OCI-M1 (cell line): ENCODE results near the gene PLD2.
A peak's percentile ranks its signal among the peaks of the same experiment; 100 is the strongest.
"Not testable (repeated sequence)": the region's sequence is repeated elsewhere in the genome, so short reads cannot be mapped to it uniquely, and the experiment has no call there.

Source experiments
- DNase-seq: peaks from one replicate; lab custom pipeline; 2025; lab: John Stamatoyannopoulos, UW

Gene PLD2

DNA sequence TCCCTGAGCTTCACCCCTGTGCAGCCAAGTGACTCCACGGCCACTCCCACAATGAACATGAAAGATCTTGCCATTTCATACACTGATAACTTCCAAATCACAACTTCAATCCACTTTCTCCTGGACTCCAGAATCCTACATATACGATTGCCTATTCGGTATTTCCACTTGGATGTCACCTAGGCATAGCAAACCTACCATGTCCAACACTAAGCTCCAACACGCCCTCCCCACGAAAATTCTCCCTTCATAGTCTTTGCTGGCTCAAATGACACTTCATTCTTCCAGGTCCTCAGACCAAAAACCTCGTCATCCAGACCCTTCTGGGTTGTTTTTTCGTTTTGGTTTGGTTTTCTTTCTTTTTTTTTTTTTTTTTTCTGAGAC lies 16.3 kb upstream of the PLD2 start:
- DNase-seq, result no peak

DNA sequence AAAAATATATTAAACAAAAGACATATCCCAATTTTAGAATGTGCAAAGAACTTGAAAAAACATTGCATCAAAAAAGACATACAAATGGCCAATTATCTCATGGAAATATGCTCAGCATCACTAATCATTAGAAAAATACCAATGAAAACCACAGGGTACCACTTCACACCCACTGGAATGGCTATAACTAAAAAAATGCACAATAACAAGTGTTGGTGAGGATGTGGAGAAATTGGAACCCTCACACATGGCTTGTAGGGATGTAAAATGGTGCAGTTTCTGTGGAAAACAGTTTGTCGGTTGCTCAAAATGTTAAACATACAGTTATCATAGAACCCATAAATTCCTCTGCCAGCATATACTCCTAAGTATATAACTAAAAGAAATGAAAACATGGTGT lies 11.8 kb upstream of the PLD2 start:
- no peak for DNase-seq

DNA sequence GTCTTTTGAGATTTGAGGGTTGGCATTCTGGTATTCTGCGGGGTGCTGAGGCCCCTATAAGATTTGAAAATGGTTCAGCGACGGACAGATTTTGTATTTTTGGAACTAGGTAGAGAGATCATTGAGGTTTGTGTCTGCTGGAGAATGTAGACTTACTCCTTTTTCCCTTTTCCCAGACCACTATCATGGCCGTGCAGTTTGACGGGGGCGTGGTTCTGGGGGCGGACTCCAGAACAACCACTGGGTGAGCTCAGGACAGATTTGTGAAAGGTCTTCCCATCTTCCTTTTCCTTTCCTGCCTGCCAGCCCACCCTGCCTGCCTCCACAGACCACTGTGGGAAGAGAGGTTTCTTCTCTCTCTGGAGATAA lies 10.4 kb upstream of the PLD2 start:
- peak; percentile 61 for DNase-seq

DNA sequence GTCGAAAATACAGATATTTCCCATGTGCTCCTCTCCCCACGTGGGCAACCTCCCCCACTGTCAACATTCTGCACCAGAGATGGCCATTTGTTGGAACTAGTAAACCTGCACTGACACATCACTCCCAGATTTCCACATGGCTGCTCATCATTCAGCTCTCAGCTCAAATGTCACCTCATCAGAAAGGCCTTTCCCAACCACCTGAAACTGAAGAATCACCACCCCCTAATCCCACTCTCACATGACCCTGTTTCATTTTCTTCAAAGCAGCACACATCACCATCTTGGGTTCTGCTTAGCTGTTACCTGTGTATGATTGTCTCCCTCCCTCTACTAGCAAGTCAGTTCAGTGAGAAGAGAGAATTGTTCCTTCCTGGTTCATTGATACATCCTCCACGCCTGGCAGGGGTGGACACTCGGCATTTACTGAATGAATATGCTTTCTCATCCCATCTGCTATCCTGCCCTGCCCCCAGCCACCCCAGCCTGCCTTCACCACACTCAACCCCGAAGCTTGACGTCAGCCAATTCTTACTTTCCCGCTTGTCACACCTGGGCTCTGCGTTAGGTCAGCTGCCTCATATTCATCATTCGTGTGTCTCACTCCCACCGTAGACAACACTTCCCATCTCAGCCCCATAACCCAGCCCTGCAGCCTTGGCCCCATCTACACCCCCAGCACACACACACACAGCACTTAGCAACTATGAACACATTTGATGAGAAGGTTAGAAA lies 6.3 kb upstream of the PLD2 start:
- no peak for DNase-seq

DNA sequence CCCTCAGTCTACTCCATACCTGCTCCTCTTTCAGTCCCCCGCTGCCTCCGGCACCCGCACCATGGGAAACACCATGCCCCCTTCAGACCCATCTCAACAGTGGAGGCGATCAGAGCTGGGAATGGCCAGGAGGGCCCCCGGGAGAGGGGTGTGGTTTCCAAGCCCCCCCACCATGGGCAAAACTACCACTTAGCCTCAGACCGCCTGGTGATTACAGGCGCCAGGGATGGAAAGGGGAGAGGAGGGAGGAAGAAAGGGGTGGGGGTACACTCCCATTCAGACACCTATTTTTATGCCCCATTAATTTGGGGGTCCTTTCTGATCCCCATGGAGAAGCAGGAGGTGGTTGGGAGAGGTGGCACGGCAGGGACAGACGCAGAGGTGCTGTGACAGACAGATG lies 4.7 kb upstream of the PLD2 start, which contains the start of gene C17orf114:
C17orf114 (minus strand) TSS at position 101 of the 400 bp plus-strand sequence.
- DNase-seq, result no peak

DNA sequence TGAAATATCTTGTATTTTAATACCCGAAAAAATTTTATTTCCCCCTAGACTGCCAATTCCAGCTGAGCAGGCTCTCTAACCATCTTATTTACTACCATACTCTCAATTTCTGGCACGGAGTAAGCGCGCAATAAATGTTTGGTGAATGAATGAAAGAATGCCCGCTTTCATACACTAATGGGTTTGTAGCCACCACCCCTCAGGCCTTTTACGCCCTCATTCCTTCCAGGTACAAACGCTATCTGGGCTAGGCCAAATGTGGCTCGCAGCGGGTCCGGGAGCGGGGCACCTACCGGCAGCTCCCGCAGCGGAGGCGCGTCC lies 536 bp upstream of the PLD2 start:
- DNase-seq, result peak; percentile 58

DNA sequence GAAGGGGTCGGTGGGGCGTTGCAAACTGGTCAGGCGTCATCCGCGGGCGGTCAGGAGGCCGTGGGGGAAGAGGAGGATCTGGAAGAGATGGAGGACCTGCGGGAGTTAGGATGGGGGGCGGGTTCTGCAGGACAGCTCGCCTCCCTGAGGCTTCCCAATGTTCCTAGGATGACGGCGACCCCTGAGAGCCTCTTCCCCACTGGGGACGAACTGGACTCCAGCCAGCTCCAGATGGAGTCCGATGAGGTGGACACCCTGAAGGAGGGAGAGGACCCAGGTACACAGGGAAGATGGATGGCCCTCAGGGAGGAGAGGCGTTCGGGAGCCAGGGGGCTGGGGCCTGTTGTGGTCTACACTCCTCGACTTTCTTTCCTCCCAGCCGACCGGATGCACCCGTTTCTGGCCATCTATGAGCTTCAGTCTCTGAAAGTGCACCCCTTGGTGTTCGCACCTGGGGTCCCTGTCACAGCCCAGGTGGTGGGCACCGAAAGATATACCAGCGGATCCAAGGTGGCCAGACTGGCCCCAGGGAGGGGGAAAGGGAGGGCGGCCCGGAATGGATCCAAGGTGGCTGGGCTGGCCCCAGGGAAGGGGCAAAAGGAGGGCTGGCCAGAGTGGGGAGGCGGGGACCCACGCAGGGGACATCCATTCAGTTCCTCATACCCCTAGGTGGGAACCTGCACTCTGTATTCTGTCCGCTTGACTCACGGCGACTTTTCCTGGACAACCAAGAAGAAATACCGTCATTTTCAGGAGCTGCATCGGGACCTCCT lies 839 bp downstream of the PLD2 start:
- no peak for DNase-seq

DNA sequence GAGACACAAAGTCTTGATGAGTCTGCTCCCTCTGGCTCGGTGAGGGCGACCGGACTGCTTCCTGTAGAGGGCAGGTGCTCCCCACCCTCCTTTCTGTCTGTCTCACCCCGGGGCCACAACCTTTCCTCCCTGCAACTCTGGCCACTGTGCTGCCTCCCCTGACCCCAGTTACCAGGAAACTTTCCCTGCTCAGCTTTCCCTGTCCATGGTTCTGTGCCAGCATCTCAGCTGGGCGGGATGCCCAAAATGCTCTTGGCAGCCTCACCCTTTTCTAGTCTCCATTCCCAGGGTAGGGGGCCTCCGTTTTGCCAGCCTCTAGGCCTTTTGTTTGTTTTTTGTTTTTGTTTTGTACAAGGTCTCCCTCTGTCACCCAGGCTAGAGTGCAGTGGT lies 1.4 kb downstream of the PLD2 start:
- no peak for DNase-seq

DNA sequence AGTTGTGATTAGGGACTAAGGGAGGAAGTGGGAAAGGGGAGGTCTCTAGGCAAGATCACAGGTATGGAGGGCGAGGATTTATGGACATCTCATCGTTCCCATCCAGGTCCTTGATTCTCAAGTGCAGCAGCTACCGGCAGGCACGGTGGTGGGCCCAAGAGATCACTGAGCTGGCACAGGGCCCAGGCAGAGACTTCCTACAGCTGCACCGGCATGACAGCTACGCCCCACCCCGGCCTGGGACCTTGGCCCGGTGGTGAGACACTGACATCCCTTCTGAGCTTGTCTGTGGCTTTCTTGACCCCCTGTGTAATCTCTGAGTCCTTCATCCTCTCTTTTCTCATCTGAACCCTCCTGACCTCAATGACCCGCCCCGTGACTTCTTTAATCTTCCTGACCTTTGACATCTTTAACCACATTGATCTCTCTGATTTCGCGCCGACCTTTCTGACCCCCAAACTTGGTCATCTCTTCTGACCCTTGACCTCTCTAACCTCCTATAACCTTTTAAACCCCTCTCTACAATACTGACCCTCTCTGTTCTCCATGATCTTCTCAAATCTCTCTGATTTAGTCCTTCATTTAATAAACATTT lies 3.8 kb downstream of the PLD2 start:
- peak; percentile 42 for DNase-seq

DNA sequence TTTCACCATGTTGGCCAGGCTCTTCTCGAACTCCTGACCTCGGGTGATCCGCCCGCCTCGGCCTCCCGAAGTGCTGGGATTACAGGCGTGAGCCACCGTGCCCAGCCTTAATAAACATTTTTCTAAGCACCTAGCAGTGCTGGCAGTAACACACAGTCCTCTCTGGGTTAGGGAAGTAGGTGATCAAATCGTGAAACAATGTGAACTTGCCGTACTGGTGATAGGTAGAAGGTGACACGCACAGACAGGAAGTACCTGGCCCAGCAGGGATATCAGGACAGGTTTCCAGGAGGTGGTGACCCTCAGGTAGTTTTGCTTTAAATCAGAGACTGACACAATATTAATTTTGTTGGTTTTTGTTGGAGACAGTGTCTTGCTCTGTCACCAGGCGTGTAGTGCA lies 4.5 kb downstream of the PLD2 start:
- no peak for DNase-seq

DNA sequence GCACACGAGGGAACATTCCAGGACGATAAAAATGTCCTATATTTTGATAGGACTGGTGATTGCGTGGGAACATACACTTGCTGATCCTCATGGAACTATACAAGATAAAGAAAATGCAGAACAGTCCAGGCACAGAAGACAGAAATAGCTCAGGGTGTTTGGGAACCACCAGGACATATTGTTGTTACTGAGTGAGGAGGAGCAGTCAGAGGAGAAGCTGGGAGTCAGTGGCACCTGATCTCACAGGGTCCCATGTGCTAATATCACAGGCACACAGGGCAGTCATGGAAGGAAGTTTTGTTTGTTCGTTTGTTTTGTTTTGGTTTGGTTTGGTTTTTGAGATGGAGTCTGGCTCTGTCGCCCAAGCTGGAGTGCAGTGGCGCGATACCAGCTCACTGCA lies 5.7 kb downstream of the PLD2 start:
- DNase-seq, result no peak

DNA sequence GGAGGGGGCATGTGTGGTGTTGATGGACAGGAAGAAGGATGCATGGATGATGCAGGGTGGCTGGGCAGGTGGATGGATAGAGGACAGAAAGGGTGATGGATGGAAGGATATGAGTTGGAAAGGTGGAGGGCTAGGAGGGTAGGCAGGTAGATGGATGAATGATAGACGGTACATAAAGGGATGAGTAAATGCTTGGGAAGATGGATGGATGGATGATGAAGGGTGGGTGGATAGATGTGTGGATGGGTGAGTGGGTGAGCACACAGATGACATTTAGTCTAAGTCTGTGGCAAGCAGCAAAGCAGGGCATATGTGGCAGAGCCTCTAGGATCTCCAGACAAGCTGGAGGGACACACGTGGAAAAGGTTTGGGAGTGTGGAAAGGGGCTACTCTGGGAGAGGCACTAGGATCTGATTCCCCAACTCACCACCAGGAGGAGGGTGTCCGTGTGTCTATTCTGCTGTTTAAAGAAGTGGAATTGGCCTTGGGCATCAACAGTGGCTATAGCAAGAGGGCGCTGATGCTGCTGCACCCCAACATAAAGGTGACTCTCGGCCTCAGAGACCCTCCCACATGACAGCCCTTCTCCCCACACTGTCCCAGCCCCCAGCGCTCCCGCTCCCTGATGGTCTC lies 8.2 kb downstream of the PLD2 start:
- DNase-seq, result peak; percentile 27

DNA sequence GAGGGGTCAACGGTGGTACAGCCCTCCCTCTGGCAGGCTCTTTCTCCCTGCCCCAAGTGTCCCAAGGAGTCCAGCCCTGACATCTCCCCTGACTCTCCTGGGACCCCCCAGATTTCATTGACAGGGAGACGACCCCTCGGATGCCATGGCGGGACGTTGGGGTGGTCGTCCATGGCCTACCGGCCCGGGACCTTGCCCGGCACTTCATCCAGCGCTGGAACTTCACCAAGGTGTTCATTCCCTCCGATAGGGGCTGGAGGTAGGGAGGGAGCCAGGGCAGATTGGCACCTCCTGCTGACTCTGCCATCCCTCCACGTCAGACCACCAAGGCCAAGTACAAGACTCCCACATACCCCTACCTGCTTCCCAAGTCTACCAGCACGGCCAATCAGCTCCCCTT lies 9.9 kb downstream of the PLD2 start:
- no peak for DNase-seq

DNA sequence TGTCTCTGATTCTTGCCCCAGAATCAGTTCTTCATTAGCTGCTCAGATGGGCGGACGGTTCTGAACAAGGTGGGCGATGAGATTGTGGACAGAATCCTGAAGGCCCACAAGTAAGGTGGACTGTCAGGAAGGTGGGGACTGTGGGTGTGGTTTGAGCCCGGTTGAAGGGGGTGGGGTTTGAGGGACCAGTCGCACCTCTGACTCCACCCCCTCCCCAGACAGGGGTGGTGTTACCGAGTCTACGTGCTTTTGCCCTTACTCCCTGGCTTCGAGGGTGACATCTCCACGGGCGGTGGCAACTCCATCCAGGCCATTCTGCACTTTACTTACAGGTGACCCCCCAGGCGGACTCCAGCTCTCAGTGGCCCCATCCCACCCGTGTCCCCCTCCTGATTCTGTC lies 11.3 kb downstream of the PLD2 start:
- DNase-seq, result no peak

DNA sequence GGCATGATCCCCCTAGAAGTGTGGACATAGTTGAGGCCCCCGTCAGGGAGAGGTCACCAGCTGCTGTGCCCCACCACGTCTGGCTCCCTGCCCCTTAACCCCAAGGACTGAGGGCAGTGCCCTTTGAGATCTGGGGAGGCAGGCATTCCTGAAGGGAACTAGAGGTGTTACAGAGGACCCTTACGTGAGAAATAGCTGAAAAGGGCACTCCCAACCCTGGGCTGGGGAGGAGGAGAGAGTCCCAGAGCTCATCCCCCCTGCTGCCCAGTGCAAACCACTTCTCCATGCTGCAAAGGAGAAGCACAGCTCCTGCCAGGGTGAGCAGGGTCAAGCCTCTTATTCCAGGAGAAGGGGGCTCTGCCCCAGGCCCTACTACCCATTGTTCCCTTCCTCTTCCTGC lies 15.9 kb downstream of the PLD2 start:
- DNase-seq, result no peak

DNA sequence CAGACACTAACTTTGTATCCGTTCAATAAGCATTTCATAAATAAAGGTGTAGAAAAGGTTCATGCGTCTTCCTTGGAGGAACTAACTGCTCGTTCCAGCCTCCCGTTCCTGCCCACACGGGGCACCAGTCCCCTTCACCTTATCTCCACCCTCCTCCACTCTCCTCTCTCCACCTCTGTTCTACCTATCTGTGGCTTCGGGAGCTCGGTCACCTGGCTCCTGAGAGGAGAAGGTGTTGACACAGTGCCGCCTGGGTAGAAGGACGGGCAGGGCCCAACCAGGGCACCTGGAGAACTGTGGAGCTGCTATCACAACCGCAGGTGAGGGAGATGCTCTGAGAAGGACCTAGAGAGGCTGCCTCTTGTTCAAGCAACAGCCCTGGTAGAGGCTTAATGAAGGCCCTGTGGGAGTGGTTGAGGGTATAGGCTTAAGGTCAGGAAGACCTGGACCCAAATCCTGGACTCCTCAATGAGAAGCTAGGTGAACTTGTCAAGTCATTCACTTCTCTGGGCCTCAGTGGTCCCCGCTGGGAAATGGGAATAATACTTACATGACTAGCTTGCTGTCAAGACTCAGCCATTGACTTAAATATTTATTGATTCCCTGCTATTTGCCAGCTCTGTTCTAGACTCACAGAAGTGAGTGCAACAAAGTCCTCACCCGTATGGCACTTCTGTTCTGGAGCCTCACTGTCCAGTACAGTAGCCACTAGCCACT lies 16.6 kb downstream of the PLD2 start:
- no peak for DNase-seq

DNA sequence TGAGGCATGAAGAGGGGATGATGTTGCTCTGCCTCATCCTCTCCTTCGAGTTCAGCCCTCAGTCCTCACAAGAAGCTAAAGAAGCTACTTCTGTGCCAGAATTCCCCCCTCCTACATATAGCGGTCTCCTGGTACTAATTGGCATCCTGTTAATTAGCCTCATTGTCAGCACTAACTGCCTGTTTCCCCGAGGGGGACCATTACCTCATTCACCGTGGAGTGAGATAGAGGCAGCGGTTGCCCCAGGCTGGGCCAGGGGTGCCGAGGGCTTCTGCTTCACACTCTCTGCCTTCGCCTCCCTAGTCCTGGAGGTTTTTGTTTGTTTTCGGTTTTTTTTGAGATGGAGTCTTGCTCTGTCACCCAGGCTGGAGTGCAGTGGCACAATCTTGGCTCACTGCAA lies 20.4 kb downstream of the PLD2 start:
- DNase-seq, result no peak

DNA sequence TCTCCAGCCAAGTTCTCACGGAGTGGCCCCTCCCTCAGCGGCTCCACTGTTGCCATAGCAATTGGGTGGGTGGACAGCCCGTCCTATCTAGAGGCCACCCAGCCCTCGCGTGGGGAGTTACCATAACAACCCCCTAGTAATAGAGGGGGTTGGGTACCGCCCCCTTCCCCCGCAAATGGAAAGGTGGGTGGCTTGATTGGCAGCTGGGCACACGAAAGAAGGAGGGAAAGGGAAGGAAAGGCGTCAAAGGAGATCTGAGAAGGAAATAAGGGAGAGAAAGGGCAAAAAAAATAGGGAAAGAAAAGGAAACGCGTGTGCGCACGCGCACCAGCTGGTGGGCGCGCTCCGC lies 25.9 kb downstream of the PLD2 start:
- not testable (repeated sequence) for DNase-seq

DNA sequence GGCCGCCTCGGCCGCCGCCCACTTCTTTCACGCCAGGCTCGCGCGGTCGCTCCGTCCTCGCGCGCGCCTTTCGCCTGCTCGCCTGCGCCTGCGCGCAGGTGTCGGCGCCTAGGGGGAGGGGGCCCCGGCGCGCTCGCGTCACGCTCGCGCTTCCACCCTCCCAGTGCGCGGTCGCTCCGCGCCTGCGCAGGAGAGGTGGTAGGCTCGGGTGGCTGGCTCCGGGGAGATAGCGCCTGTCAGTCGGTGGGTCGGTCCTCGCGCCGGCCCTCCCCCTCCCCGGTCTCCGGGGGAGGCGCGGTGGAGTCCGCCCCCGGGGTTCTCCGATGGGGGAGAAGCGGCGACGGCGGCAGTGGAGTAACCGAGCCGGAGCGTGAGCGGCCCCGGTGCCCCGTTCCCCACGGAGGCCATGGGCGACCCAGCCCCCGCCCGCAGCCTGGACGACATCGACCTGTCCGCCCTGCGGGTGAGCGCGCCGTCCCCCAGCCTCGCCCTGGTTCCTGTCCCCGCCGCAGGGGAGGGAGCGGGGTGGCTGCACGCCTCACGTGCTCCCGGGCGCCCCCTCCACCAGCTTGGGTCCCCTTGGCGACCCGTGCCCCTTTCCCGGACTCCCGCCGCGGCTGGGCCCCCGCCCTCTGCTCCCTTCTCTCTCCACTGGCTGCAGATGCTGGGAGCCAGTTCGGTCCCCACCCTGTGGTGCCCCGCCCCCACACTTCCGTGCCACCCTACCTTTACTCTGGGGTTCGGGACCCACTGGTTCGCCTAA lies 26.4 kb downstream of the PLD2 start, which contains the start of gene MINK1:
MINK1 (plus strand) TSS at position 163 of the 763 bp plus-strand sequence; CDS start at position 407, 244 bp downstream.
- peak; percentile 97 for DNase-seq

DNA sequence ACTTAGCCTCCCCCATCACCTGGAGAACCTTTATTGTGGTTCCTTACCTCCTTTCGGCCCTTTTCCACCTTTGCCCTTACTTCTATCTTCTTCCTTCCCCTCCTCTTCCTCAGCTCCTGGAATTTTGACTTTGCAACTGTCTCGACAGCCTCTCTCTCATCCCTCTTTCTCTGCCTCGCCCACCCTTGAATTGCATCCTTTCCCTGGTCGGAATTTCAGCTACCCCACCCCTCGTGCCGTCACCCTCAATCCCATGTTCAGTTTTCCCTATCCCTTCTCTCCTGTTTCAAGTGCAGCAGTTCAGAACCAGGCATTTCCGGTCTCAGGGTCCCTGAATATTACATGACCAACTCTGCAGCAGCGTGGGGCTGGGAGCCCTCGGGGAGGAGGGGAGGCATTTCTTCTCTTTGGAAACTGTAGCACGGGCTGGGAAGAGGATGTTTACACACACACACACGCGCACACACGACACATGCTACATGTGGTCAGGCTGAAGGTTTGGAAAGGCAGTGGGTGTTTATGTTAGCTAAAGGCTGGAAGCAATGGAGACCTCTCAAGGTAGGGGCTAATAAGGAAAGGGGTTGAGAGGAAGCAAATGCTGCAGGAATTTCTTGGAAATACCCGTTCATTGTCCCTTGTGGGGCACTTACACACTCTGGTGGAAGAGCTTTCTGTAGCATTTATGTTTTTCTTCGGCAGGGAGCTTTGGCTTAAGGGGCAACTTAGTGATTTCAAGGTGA lies 27.2 kb downstream of the PLD2 start:
- peak; percentile 62 for DNase-seq

DNA sequence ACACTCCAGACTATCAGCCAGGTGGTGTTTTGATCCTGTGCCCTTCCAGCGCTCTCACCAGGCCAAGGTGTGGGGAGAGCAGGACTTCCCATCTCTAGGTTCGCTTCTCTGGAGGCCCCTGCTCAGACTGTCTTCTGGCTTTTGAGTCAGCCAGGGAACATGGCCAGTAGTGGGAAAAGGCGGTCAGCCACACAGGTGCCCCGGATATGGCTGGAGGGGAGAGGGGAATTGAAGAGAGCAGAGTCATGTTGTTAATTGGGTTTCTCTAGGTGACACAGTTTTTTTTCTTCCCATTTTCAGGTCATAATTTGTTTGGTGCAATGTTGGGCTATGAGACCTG lies 27.7 kb downstream of the PLD2 start:
- no peak for DNase-seq
